Adrenal gland (tissue), 12 donors: ENCODE results near the gene DTX1. TPM values are rescaled to one million over a fixed set of nuclear protein-coding genes. Genes with fewer than 3 reads are reported as not detected.

Experiments
- DNase-seq, 7 donors: peaks; one replicate each; pipeline ENCODE4 v3.0.0-alpha.2; 2019 to 2020
- H3K27ac ChIP-seq, 5 donors: fragments of 200-600 bp; sonication (generic) in 4 of 5; 1 replicate in 3 of 5; 2 replicates in 2 of 5; pipeline versions ENCODE4 v1.5.1 to v1.8.0; 2016 to 2020; ENCODE audit warnings: mild to moderate bottlenecking in 1 of 5
- H3K27me3 ChIP-seq: fragments of 200-600 bp; 2 replicates; pipeline ENCODE4 v1.8.0; 2021
- H3K36me3 ChIP-seq, 2 donors: fragments of 200-600 bp; replicated peaks in 1 of 2; 1 replicate in 1 of 2; 2 replicates in 1 of 2; pipeline versions ENCODE4 v1.5.1 to v1.8.0; 2018 to 2022
- H3K4me1 ChIP-seq, 2 donors: fragments of 200-600 bp; replicated peaks in 1 of 2; 1 replicate in 1 of 2; 2 replicates in 1 of 2; pipeline versions ENCODE4 v1.5.1 to v1.8.0; 2018 to 2021
- H3K4me3 ChIP-seq, 4 donors: fragments of 200-600 bp; sonication (generic) in 3 of 4; one replicate each; pipeline ENCODE4 v1.5.1; 2016 to 2018
- H3K9me3 ChIP-seq, 3 donors: fragments of 200-600 bp; sonication (generic) in 1 of 3; replicated peaks in 1 of 3; 1 replicate in 2 of 3; 2 replicates in 1 of 3; pipeline versions ENCODE4 v1.5.1 to v1.8.0; 2016 to 2021
- POLR2A ChIP-seq, 2 donors: fragments of 450-650 bp; IDR thresholded peaks; one replicate each; pipeline ENCODE4 v1.6.1; 2017; ENCODE audit warnings: antibody characterized with exemption in 2 of 2, mild to moderate bottlenecking in 2 of 2, moderate library complexity in 1 of 2
- WGBS, 4 donors: extraction: QIAGEN DNeasy Blood & Tissue Kit in 2 of 4; methylation state at CpG; one replicate each; pipeline versions ENCODE4 v1.1.5 to v1.1.7; 2013 to 2017; 5-methylcytosine and 5-hydroxymethylcytosine counted together
- intact Hi-C, 2 donors: fragments of 100-400 bp; cut with DNase I; formaldehyde crosslinking; loops; one replicate each; pipeline versions ENCODE4 v1.14.1 to v1.15.0; 2022 to 2023
- polyA plus RNA-seq, 3 donors: library from polyadenylated mRNA; stranded (reverse); fragments of 200-250 nt in 2 of 3; fragments of 350-450 nt in 1 of 3; fragmentation: Illumina TruSeq in 1 of 3; extraction: RNeasy Lipid Tissue Mini Kit (QIAGEN cat#74804) in 1 of 3; gene quantifications; one replicate each; pipeline ENCODE4 v1.2.3, GENCODE V29; 2013 to 2014
- total RNA-seq, 9 donors: library from RNA; depleted of rRNA in 4 of 9; stranded (reverse); fragments of >200 nt in 4 of 9; fragments of 120-200 nt in 1 of 9; fragmentation: NEBNext Ultra II Directional in 1 of 9; extraction: Animal tissue kit (Norgen Biotek cat#: 25700) in 1 of 9; gene quantifications; one replicate each; pipeline versions ENCODE4 v1.1.0 to v1.2.4, GENCODE V29; 2013 to 2023
- TF ChIP-seq, protein P1 (sequence below), 6 experiments: fragments of 450-650 bp in 4 of 6; fragments of 200-600 bp in 2 of 6; sonication (generic) in 1 of 6; IDR thresholded peaks; 1 replicate in 5 of 6; 2 replicates in 1 of 6; pipeline versions ENCODE4 v1.5.1 to v1.8.0; 2016 to 2021; ENCODE audit warnings: antibody characterized with exemption in 6 of 6, mild to moderate bottlenecking in 2 of 6, moderate library complexity in 1 of 6
- donor health status: healthy with polysubstance abuse.
- donor health status: Bipolar disorder and iron deficiency.
- donor health status: DM: yes; HTN: yes; CAD: no.
- donor health status: DM: no; HTN: no; CAD: no.
- donor health status: DM: no; HTN: no; CAD: no.
- donor health status: DM: yes; HTN: yes; CAD: no.

Gene DTX1
- total and polyA plus RNA-seq, 12 donors, result 1.3 to 20.0 (median 6.9) TPM

DNA sequence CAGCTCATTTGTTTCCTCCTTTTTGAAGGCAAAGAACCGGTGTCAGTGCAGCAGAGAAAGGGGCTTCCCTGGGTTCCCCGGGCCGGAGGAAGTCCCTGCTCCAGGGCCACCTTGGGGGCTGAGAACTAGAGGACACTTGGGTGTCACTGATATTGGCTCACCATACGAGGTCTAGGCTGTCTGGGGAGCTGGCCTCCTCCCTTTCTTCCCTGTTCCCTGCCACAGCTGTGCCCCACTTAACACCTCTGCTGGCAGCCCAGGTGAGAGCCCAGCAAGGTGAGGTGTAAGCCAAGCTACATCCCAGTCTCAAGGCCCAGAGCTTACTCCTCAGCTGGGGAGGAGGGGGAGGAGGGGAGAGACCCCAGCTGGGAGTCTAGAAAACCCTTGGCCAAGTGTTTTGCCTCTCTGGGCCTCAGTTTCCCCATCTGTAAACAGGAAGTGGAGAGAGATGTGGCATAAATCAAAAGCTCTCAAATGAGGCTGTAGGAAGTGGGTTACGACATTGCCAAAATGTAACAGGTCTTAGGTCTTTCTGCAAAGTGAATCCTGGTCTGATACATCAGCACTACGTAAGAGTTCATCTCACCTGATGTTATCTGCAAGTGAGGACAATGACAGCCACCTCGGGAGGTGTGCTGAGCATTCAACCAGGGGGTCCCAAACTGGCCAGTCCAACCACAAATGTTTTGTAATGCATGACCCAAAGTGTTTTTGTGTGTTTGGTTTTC lies 53.5 kb downstream of the DTX1 start:
- no peak for DNase-seq
- WGBS, 4 donors, result 66 to 82% (median 75%) methylated on average over 4 to 7 of the region's 7 CpGs
- H3K4me3 ChIP-seq, result no peak overlapping the region
- H3K27ac ChIP-seq, result no peak overlapping the region
- no peaks in the 10 kb centered on the region for H3K27me3 ChIP-seq
- no peaks in the 10 kb centered on the region for H3K4me1 ChIP-seq
- TF ChIP-seq, protein P1, sequence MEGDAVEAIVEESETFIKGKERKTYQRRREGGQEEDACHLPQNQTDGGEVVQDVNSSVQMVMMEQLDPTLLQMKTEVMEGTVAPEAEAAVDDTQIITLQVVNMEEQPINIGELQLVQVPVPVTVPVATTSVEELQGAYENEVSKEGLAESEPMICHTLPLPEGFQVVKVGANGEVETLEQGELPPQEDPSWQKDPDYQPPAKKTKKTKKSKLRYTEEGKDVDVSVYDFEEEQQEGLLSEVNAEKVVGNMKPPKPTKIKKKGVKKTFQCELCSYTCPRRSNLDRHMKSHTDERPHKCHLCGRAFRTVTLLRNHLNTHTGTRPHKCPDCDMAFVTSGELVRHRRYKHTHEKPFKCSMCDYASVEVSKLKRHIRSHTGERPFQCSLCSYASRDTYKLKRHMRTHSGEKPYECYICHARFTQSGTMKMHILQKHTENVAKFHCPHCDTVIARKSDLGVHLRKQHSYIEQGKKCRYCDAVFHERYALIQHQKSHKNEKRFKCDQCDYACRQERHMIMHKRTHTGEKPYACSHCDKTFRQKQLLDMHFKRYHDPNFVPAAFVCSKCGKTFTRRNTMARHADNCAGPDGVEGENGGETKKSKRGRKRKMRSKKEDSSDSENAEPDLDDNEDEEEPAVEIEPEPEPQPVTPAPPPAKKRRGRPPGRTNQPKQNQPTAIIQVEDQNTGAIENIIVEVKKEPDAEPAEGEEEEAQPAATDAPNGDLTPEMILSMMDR (IDR thresholded peaks at IDR 0.05), result no peak
- no peak for TF ChIP-seq POLR2A (IDR thresholded peaks at IDR 0.05)
- H3K36me3 ChIP-seq, result no peaks in the 10 kb centered on the region
- intact Hi-C loops, result no loop called here
- H3K9me3 ChIP-seq, result no peaks in the 10 kb centered on the region

DNA sequence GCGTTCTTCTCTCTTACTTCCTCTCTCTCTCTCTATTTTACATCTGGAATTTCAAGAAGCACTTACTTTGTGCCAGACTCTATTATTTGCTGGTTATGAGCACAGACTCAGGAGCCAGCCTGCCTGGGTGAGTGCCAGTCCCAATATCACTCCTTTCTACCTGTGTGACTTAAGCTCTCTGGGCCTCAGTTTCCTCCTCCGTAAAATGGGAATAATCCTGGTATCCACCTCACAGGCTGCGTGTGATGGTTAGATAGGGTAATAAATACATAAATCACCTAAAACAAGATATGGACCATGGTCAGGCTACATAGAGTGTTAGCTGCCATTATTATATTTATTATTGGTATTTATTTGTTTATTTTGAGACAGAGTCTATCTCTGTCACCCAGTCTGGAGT lies 54.7 kb downstream of the DTX1 start:
- WGBS, 4 donors, result 84 to 91% (median 86%) methylated on average over 3 of the region's 3 CpGs
- TF ChIP-seq, protein P1 (IDR thresholded peaks at IDR 0.05), result no peak
- TF ChIP-seq POLR2A (IDR thresholded peaks at IDR 0.05), result no peak
- H3K27me3 ChIP-seq, result no peaks in the 10 kb centered on the region
- no peak overlapping the region for H3K4me3 ChIP-seq
- H3K4me1 ChIP-seq, result peaks cover 5 to 9% of the 10 kb centered on the region in 2 donors
- no peaks in the 10 kb centered on the region for H3K36me3 ChIP-seq
- intact Hi-C loops, result no loop called here
- DNase-seq, result no peak
- H3K9me3 ChIP-seq, result no peaks in the 10 kb centered on the region
- no peak overlapping the region for H3K27ac ChIP-seq

DNA sequence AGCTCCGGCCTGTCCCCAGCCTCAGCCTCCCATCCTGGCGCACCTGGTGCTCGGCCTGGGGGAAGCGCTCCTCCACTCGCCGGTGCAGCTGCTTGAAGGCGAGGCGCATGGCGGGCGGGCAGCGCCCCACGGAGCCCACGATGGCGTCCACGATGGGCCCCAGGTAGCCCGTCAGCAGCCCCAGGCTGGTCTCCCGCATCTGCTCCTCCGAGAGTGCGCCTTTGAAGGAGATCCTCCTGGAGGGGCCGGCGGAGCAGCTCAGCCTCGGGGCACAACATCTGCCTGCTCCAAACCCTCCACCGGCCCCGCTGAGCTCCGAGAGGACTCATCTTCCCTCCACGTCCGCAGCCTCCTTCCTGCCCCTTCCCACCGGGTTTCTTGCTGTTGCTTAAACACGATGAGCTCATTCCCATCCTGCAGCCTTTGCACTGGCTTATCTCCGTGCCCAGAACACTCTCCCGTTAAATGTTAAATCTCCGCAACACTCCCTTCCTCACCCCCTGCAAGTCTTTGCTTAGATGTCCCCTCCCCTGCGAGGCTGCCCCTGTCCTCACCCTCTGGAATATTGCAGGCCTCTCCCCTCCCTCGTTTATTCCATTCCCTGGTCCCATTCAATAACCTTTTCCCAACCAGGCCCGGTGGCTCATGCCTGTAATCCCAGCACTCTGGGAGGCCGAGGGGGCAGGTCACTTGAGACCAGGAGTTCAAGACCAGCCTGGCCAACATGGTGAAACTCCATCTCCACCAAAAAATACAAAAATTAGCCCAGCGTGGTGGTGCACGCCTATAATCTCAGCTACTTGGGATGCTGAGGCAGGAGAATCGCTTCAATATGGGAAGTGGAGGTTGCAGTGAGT lies 55.7 kb downstream of the DTX1 start:
- peaks cover 8 to 9% of the 10 kb centered on the region in 2 donors for H3K4me1 ChIP-seq
- no peak overlapping the region for H3K27ac ChIP-seq
- H3K4me3 ChIP-seq, result no peak overlapping the region
- no peaks in the 10 kb centered on the region for H3K36me3 ChIP-seq
- DNase-seq, result no peak
- H3K9me3 ChIP-seq, result no peaks in the 10 kb centered on the region
- H3K27me3 ChIP-seq, result no peaks in the 10 kb centered on the region
- TF ChIP-seq, protein P1 (IDR thresholded peaks at IDR 0.05), result no peak
- no peak for TF ChIP-seq POLR2A (IDR thresholded peaks at IDR 0.05)
- WGBS, 4 donors, result 78 to 84% (median 82%) methylated on average over 18 to 39 of the region's 39 CpGs
- intact Hi-C loops, result no loop called here

DNA sequence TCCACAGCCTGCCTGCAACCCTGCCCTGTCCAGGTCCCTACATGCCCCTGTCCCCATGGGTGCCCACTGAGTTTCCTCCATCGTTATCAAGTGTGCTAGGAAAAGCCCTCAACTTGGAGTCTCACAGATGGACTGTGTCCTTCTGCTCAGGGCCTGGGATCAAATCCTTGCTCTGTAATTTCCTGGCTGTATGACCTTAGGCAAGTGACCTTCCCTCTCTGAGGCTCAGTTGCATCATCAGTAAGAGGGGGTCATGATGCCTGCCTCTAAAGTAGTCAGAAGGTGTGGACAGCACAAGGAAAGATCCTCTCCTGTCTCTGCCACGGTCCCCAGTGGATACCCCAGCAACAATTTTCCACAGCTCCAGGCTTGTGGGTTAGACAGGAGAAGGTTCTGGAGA lies 56.9 kb downstream of the DTX1 start:
- H3K27ac ChIP-seq, result no peak overlapping the region
- H3K4me3 ChIP-seq, result no peak overlapping the region
- peaks cover 8 to 9% of the 10 kb centered on the region in 2 donors for H3K4me1 ChIP-seq
- 49 to 75% (median 51%) methylated on average over 2 of the region's 2 CpGs for WGBS, 4 donors
- no peaks in the 10 kb centered on the region for H3K36me3 ChIP-seq
- H3K27me3 ChIP-seq, result no peaks in the 10 kb centered on the region
- no peak for DNase-seq
- H3K9me3 ChIP-seq, result no peaks in the 10 kb centered on the region
- intact Hi-C loops, result no loop called here
- TF ChIP-seq POLR2A (IDR thresholded peaks at IDR 0.05), result no peak
- TF ChIP-seq, protein P1 (IDR thresholded peaks at IDR 0.05), result no peak
